Muscle of arm (tissue), 12 donors: Measurements from ENCODE around the gene KCNQ1. TPM values are rescaled to one million over a fixed set of nuclear protein-coding genes. Genes with fewer than 3 reads are reported as not detected.

Experiments used
- DNase-seq: peaks from one replicate; pipeline ENCODE4 v3.0.0-alpha.2; 2013
- polyA plus RNA-seq, 12 donors: library from polyadenylated mRNA; unstranded; fragments of 120-200 nt; gene quantifications; one replicate each; pipeline ENCODE4 v1.2.1, GENCODE V29; 2013; ENCODE audit not compliant: insufficient read length in 12 of 12

The KCNQ1 gene
- polyA plus RNA-seq, 12 donors: 1.3 to 2.5 (median 2.0) TPM; not detected in 2

GRCh38 chr11:2713661-2714462 lies 269.1 kb downstream of the KCNQ1 start:
- peak; percentile 77 for DNase-seq

- DNase-seq: no peak
Measured at GRCh38 chr11:2714463-2714800, 269.6 kb downstream of the KCNQ1 start.

- DNase-seq: no peak
Measured at GRCh38 chr11:2714871-2715270, 270.1 kb downstream of the KCNQ1 start.

DNA sequence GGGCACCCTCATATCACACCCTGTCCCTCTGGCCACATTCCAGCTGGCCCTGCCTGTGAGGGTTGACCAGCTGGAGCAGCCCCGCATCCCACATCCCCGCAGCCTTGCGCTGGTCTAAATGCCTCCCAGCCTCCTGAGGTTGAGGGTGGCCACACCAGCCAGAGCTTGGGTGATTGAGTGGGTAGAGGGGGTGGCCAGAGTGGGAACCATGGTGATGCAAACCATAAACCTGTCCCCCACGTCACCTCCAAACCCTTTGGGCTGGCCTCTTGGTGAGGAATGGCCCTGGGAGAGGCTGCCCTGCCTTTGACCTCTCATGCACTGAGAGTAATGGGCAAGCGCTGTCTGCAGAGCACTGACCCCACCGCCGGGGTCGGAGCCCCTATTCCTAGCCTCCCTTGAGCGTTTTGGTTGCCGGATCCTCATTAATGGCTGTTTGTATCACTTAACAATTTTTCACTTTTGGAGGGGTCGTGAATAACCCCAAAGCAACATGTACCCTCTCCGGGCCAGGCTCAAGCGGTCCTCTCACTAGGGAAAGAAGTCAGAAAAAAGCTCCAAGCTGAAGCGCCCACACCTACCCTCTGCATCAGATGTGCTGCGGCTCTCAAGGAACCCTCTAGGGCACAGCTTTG lies 271.0 kb downstream of the KCNQ1 start:
- no peak for DNase-seq

- DNase-seq: no peak
Measured at GRCh38 chr11:2716376-2717095, 271.7 kb downstream of the KCNQ1 start.

- no peak for DNase-seq
Measured at GRCh38 chr11:2717561-2718325, 272.9 kb downstream of the KCNQ1 start.

DNA sequence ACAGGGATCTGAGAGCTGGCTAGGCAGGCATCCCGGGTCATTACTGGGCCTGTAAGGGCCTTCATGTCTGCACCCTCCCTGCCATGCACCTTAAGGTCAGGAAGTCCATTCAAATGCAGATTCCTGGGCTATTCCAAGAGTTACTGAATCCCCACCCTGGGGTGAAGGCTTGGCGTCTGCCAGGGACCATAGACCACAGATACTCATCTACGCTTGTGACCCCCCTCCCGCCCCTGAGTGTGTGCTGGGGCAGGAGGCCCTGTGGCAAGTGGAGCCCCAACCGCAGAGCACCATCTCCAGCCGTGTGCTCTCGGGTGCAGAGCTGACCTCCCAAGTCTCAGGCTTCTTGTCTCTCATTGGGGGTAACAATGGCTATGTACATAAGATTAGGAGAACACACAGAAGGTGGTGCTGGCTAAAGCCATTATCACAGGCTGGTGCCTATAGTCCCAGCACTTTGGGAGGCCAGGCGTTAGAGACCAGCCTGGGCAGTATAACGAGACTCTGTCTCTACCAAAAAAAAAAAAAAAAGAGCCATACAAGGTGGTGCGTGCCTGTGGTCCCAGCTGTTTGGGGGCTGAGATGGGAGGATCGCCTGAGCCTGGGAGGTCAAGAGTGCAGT lies 274.1 kb downstream of the KCNQ1 start:
- DNase-seq: no peak

- no peak for DNase-seq
Measured at GRCh38 chr11:2719831-2720590, 275.2 kb downstream of the KCNQ1 start.

DNA sequence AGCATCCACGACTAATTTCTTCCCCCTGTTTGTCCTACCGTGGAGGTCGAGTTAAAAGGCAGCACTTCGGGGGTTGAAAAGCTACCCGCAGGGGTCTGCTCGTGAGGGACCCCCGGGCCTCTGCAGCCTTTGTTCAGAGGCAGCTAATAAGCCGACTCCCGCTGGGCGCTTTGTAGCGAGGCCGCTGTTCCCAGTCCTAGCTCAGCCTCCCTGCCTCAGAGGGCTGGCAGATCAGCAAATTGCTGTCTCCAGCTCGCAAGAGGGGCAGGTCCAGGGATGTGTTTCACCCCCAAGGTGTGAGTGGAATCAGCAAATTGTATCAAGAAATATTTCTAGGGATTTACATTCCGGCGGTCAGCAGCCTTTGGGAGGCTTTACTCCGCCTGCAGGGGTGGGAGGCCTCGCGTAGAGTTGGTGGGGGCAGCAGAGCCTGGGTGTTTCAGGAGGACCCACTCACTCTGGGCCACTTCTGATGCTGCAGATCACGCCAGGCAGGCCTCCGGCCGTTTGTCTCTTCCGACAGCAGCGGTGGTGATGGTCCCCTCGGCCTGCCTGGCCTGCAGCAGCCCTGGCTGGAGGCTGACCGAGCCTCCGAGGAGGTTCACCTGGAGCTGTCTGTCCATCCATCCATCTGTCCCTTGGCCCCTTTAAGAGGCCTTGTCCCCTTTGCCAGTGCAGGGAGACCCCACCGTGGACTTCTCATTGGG lies 276.6 kb downstream of the KCNQ1 start:
- no peak for DNase-seq

- no peak for DNase-seq
Measured at GRCh38 chr11:2722955-2723354, 278.1 kb downstream of the KCNQ1 start.

- no peak for DNase-seq
Measured at GRCh38 chr11:2724104-2724503, 279.3 kb downstream of the KCNQ1 start.

GRCh38 chr11:2724653-2725367 lies 280.0 kb downstream of the KCNQ1 start:
- peak; percentile 67 for DNase-seq

- peak; percentile 87 for DNase-seq
Measured at GRCh38 chr11:2725368-2726300, 280.8 kb downstream of the KCNQ1 start.

- DNase-seq: no peak
Measured at GRCh38 chr11:2726964-2727363, 282.2 kb downstream of the KCNQ1 start.

DNA sequence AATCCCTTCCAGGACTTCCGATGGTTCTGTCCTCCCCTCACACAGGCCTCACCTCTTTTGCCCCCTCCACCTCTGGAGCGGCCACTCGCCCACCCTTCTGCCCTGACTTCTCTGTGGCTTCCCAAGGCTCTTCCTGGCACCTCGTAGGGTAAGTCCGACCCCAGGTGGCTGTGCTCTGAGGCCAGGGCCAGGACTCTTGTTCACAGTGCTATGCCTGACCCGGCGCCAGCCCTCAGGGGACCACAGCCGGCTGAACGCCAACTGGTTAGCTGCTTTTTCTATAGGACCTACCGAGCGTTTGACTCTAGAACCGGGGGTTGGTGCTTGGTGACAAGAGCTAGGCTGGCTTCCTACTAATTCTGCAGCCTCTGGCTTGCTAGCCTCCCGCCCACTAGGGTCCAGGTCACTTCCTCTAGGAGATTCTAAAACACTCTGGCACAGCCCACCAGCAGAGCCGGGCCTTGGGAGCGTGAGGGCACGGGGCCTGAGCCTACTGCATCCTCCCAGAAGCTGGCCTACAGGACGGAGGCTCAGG lies 283.4 kb downstream of the KCNQ1 start:
- no peak for DNase-seq

DNA sequence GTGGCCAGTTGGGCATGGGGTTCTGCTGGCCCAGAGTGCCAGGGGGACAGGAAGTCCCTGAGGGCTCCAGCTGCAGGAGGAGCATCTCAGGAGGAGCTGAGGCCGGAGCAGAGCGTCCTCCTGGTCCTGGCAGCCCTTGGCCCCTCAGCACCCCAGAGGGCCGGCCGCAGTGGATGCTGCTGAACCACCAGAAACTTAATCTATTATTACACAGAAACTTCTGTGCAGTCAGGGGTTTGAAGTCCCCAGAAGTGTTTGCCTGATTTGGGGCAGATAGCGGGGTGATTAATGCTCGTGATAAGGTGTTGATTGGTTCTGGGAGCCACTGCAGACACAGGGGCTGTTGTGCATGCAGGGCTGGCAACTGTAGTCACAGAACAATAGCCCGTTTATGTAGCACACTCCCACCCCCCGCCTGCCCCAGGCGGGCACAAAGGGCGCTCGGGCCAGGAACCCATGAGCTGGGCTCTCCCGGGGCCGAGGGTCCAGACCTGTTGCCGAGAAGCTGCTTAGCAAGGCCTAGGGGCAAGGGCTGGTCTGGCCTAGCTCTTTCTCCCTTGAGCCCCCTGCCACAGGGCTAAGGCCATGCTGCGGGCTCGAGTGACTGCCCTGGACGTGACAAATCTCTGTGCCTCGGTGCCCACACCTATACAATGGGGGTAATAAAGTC lies 284.0 kb downstream of the KCNQ1 start:
- no peak for DNase-seq

- DNase-seq: no peak
Measured at GRCh38 chr11:2729841-2730240, 285.0 kb downstream of the KCNQ1 start.
